K562 (cell line): ENCODE measurements around the gene IMPG2. TPM values are rescaled to one million over a fixed set of nuclear protein-coding genes. Genes with fewer than 3 reads are reported as not detected.

Source experiments
- RNF2 ChIP-seq: sonication (generic); IDR thresholded peaks from 2 replicates; pipeline ENCODE4 v1.6.1; 2016
- ZNF766 ChIP-seq: fragments of 200-800 bp; sonication (Bioruptor generic); conservative IDR thresholded peaks from 2 replicates; pipeline ENCODE4 v1.6.1; 2016; ENCODE audit warnings: missing genetic modification characterization, missing compliant biosample characterization
- ZSCAN32 ChIP-seq: fragments of 450-650 bp; formaldehyde crosslinking; IDR thresholded peaks from 2 replicates; pipeline ENCODE4 v1.4.0; 2020; ENCODE audit warnings: mild to moderate bottlenecking, moderate library complexity
- polyA plus RNA-seq, 8 experiments: library from polyadenylated mRNA; depleted of rRNA in 4 of 8; stranded (reverse) in 5 of 8; unstranded in 3 of 8; fragments of >200 nt; fragmentation: Nextera tagmentation in 2 of 8; fragmentation: Illumina TruSeq in 1 of 8; extraction: Ambion mirVana in 2 of 8; extraction: Trizol in 1 of 8; gene quantifications; 2 replicates each; pipeline versions ENCODE4 v1.2.1 to v1.2.3, GENCODE V29; 2011 to 2014; ENCODE audit warnings: inconsistent platforms in 1 of 8, missing spikeins in 1 of 8
- total RNA-seq, 7 experiments: library from RNA; depleted of rRNA in 6 of 7; stranded (reverse); fragments of >200 nt in 6 of 7; fragmentation: Illumina TruSeq in 2 of 7; extraction: Trizol in 2 of 7; gene quantifications; 2 replicates each; pipeline versions ENCODE4 v1.2.1 to v1.2.3, GENCODE V29; 2011 to 2021; ENCODE audit warnings: low replicate concordance in 1 of 7
- TF ChIP-seq, protein P1 (sequence below), 2 experiments: fragments of 450-650 bp; IDR thresholded peaks; 2 replicates each; pipeline ENCODE4 v1.6.1; 2016; ENCODE audit warnings: mild to moderate bottlenecking in 2 of 2, borderline replicate concordance in 1 of 2, low read depth in 1 of 2, moderate library complexity in 1 of 2

Gene IMPG2
- total and polyA plus RNA-seq, 9 of the 15 experiments (the other 6 are each of a cell fraction or from before 2014, with no cell fraction given), result 0.04 to 0.36 (median 0.09) TPM

DNA sequence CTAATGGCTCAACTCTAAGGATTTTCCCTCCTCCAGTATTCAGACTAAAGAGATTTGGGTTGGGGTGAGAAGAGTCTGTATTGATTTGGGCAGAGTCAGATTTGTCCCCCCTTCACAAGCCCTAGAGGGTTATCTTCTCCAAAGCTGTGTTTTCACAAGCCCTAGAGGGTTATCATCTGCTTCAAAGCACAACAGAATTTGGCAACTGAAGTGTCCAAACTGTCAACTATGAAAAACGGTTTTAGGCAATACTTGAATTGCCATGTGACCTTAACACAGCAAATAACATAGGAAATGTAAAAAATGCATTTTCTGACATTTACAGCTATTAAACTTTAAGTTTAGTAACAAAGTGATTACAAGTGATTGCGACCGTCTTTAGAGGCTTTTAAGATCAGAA is 119.9 kb downstream of the IMPG2 start (continued):
- TF ChIP-seq, protein P1, sequence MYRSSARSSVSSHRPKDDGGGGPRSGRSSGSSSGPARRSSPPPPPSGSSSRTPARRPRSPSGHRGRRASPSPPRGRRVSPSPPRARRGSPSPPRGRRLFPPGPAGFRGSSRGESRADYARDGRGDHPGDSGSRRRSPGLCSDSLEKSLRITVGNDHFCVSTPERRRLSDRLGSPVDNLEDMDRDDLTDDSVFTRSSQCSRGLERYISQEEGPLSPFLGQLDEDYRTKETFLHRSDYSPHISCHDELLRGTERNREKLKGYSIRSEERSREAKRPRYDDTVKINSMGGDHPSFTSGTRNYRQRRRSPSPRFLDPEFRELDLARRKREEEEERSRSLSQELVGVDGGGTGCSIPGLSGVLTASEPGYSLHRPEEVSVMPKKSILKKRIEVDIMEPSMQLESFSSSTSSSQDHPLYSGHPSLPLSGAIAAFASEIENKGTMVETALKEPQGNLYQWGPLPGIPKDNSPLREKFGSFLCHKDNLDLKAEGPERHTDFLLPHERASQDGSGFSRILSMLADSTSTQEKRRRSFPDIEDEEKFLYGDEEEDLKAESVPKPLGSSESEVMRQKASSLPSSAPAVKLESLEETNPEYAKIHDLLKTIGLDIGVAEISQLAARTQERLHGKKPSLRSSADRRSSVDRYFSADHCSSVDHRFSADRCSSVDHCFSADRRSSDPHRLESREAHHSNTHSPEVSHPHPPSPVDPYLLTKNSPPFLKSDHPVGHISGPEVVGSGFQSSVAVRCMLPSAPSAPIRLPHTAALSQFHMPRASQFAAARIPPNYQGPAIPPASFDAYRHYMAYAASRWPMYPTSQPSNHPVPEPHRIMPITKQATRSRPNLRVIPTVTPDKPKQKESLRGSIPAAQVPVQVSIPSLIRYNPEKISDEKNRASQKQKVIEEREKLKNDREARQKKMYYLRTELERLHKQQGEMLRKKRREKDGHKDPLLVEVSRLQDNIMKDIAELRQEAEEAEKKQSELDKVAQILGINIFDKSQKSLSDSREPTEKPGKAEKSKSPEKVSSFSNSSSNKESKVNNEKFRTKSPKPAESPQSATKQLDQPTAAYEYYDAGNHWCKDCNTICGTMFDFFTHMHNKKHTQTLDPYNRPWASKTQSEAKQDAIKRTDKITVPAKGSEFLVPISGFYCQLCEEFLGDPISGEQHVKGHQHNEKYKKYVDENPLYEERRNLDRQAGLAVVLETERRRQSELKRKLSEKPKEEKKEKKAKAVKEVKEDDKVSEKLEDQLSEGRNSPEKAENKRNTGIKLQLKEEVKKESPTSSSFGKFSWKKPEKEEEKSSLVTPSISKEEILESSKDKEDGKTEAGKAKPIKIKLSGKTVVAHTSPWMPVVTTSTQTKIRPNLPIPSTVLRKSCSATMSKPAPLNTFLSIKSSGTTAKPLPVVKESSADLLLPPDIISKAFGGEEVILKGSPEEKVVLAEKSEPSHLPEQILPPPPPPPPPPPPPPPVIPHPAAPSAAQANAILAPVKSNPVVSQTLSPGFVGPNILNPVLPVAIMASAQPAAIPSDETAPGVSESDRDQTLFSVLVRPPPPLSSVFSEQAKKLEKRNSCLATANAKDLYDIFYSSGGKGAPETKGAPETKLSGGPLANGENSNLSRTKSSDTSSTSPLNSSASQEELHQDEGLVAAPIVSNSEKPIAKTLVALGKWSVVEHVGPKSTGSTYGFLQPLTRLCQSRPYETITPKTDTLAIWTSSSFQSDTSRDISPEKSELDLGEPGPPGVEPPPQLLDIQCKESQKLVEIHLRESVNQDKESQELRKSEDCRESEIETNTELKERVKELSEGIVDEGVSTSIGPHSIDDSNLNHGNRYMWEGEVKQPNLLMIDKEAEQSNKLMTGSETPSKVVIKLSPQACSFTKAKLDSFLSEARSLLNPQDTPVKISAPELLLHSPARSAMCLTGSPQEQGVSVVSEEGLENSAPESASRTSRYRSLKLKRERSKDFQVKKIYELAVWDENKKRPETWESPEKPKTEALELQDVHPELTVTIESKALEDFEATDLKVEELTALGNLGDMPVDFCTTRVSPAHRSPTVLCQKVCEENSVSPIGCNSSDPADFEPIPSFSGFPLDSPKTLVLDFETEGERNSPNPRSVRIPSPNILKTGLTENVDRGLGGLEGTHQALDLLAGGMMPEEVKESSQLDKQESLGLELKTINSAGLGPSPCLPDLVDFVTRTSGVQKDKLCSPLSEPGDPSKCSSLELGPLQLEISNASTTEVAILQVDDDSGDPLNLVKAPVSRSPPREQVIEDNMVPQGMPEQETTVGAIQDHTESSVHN (IDR thresholded peaks at IDR 0.05; ENCODE audit: borderline replicate concordance in 1 of 2, low read depth in 1 of 2), result no peak
- peak; percentile 69; the same call in 1 of the 2 replicates for TF ChIP-seq ZNF766 (CRISPR knock-in tag)
- no peak for TF ChIP-seq RNF2
- no peak for TF ChIP-seq ZSCAN32 (CRISPR knock-in tag)
